SH-SY5Y (cell line): ENCODE measurements around the gene ADCY6.

Experiments used
- GATA2 ChIP-seq: IDR thresholded peaks from 2 replicates; pipeline ENCODE4 v1.6.1; 2011; ENCODE audit warnings: mild to moderate bottlenecking, low read depth, low read length
- GATA3 ChIP-seq: IDR thresholded peaks from 2 replicates; pipeline ENCODE4 v1.6.1; 2011; ENCODE audit warnings: low read depth, mild to moderate bottlenecking, low read length, moderate library complexity

GRCh38 chr12:48750769-48751356 lies 38.0 kb downstream of the ADCY6 start:
- TF ChIP-seq GATA2 (no peak), GATA3 (no peak)
